ENCODE results near the gene RHOT1. TPM values are rescaled to one million over a fixed set of nuclear protein-coding genes. Genes with fewer than 3 reads are reported as not detected.
"Not testable (repeated sequence)": the region's sequence is repeated elsewhere in the genome, so short reads cannot be mapped to it uniquely, and the experiment has no call there.

The RHOT1 gene
- 26.6 and 27.1 TPM in 2 replicates for total RNA-seq

DNA sequence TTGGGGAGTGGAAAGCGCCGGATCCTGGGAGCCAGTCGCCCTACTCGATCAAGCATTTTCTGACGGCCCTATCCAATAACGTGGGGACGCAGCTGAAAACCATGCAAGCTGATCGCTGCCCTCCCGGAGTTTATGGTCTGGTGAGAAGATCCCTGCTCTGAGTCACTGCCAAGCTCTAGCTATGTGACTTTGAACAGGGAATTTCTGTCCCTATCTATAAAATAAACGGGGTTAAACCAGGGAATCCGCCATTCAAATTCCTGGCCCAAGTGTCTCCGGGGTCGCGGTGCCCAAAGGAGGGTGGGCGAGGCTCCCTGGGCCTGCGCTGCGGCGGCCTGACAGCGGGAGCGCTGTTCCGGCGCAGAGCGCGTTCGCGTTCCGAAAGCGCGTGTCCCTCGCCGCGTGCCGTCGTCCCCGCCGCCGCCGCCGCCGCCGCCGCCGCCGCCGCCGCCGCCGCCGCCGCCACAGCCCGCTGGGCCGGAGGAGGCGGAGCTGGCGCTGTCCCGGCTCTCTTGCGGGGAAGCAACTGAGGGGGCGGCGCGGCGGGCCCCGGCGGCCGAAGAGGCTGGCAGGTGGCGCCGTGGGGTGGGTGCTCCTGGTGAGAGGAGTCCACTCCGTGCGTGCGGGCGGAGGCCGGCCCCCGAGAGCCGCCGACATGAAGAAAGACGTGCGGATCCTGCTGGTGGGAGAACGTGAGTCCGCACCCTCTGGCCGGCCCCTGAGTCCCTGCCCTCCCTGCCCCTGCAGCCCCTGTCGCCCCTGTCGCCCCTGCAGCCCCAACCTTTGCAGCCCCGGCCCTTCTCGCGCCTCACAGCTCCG lies at the start of gene RHOT1:
Gene RHOT1, plus strand, starts transcription at position 465 of the 819 bp plus-strand sequence. Its CDS starts 191 bp downstream, at position 656.
- DNase-seq (ENCODE audit: low read depth in 2 of 2), result peak; percentile 48 to 87

DNA sequence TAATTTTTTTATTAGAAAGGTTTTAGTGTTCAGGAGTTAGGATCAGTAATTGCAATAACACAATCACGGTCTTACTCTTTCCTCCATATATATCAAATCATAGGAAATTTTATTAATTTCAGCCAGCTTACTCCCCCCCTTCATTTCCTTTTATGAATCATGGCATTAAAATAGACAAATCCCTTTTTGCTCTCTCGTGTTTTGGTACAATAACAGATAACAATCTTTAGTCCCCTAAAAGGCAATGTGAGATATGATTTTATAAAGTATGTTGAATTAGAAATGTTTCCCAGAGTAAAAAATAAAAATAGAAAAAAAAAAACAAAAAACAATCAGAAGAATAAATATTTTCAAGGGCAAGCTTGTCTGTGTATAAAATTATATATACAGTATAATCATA lies 42.6 kb upstream of the RHOT1 start:
- peak in 1 of 2 donors; percentile 41 for DNase-seq (ENCODE audit: low read depth in 2 of 2)

DNA sequence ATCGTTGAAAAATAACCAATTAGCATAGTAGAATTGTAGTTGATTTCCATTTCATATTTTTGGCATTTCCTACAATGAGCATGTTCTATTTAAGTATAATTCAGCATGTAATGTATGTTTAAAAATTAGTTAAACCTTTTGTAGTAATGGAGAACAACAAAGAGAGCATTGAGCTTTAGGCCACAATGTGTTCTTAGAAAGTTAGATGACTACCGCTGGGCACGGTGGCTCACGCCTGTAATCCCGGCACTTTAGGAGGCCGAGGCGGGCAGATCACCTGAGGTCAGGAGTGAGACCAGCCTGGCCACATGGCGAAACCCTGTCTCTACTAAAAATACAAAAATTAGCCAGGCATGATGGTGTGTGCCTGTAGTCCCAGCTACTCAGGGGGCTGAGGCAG lies 42.0 kb upstream of the RHOT1 start:
- DNase-seq (ENCODE audit: low read depth in 2 of 2), result not testable (repeated sequence)

DNA sequence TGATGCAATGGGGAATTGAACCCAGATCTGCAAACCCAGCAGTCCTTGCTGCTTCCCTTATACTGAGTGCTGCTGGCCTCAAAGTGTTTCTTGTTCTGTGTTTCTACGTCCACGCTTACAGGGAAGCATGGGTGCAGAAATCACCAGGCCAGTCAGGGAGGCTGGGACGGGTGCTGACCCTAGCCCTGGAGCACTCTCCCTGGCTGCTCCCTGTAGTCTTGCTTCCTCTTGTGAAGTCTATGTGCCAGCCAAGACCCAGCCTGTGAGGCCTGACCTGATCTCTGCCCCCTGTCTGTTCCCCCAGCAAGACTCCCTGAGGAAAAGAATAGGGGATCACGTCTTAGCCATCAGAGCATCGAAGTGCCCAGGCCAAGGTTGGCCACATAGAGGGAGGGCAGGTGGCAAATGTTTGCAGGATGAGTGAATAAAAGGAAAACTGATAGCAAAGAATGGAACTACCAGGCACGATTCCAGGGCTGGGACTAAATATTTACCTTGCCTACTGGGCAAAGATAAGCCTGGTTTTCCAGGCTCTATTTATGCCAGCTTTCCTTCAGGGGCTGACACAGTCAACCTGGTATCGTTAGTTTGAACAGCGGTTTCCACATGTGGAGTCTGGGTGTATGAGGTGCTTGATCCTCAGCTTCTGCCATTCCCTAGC lies 41.2 kb upstream of the RHOT1 start:
- DNase-seq (ENCODE audit: low read depth in 2 of 2), result no peak

DNA sequence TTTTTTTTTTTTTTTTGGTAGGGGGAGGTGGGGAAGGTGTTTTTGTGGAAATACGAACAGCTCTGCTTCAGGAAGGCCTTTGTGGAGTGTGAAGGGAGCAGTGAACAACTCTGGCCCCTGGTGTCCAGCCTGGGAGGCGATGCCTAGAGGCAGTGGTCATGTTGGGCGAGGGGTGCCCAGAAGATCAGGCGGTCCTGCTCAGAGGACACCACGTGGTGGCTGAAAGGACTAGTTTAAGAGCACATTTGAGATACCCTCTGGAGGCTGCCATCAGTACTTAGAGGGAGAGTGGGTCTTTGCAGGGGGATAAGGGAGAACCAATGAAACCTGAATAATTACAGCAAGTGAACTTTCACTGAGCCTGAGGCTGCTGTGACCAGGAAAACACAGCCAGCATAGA lies 40.1 kb upstream of the RHOT1 start:
- DNase-seq (ENCODE audit: low read depth in 2 of 2), result no peak

DNA sequence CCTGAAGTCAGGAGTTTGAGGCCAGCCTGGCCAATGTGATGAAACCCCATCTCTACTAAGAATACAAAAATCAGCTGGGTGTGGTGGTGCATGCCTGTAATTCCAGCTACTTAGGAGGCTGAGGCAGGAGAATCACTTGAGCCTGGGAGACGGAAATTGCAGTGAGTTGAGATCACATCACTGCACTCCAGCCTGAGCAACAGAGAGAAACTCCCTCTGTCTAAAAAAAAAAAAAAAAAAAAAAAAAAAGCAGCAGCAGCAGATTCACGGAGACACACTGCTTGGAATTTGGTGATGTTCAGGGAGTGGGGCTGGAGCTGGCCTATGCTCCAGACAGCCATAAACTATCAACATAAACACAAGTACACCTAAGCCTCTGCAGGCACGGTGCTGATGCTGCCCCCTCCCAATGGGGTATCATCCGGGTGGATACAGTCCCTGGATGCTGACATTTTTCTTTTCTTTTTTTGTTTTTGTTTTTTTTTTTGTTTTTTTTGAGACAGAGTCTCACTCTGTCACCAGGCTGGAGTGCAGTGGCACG lies 39.6 kb upstream of the RHOT1 start:
- DNase-seq (ENCODE audit: low read depth in 2 of 2), result no peak

DNA sequence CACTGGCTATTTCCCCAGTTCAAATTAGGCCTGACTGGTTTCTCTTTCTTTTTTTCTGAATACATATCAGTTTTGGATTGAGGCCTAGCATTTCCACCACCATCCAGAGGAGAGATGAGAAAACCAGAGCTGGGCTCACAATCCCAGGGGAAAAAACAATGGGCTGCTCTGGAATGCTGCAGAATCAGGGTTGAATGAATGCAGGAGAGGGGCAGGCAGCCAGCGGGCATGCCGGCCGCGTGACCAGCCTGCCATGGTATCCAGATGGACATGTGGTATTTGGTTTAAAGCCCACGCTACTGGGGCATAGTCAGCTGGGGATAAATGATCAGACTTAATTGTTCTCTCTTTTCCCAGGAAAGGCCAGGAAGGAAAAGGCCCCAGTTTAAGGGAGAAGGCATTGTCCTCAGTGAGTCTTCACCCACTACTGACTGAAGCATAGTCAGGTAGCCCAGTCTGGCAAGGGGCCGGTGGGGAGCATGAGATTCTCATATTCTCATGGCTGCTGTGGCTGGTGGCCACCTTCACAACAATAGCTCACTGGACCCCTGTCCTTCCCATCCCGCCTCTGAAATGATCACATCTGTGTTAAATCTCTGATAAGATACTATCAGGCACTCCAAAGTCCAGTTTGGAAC lies 38.7 kb upstream of the RHOT1 start:
- peak in 1 of 2 donors; percentile 55 for DNase-seq (ENCODE audit: low read depth in 2 of 2)

DNA sequence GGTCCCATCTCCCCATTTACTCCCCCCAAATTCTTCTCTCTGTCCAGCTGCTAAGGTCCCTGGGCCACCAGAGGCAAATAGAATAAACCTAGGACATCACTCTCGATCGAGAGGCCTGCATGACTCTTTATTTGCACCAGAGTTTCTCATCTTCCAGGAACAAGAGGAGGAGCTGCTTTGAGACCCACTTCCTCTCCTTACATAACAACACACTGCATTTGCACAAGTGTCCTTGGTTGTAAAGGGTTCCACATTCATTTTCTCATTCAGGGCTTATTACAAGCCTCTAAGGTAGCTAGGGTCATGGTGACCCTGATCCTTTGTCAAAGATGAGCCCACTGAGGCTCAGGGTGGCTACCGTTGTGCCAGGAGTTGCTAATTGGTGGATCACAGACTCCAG lies 38.1 kb upstream of the RHOT1 start:
- no peak for DNase-seq (ENCODE audit: low read depth in 2 of 2)

DNA sequence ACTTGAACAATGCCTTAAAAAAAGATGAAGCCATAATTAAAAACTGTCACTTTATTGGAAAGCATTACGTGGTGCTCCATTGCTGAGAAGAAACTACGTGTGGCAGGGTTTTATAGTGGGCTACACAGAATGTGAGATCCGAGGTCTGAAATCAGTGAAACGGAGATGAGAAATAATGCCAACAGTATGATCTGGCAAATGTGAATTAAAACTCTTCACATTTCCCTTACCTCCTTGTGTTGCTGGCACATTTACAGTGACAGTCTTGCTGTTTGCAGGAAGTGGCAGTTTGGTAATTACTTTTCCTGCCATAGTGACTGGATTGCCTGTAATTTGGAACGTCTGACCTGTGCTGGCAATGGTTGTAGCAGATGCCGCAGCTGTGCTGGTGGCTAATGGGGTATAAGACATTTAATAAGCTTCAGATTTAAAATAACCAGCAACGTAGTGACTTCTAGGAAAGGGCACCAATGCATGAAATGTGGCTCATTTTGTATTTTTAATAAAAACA lies 35.8 kb upstream of the RHOT1 start:
- DNase-seq (ENCODE audit: low read depth in 2 of 2), result not testable (repeated sequence)

DNA sequence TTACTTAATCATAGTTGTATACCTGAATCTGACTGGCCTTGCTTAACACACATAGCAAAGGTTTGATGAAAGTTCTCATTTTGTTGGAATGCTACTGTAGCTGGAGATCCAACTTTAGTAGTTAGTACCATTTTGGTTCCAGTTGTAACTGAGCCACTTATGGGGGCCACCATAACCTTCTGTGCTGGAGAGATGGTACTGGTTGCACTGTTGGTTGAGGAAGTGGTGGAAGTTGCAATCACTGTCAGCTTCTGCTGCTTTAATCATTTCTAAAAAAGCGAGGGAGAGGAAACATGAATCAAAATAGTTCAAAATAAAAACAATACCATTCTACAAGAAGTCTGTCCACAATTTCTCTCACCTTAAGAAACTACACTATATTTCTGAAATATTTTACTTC lies 35.1 kb upstream of the RHOT1 start:
- not testable (repeated sequence) for DNase-seq (ENCODE audit: low read depth in 2 of 2)

DNA sequence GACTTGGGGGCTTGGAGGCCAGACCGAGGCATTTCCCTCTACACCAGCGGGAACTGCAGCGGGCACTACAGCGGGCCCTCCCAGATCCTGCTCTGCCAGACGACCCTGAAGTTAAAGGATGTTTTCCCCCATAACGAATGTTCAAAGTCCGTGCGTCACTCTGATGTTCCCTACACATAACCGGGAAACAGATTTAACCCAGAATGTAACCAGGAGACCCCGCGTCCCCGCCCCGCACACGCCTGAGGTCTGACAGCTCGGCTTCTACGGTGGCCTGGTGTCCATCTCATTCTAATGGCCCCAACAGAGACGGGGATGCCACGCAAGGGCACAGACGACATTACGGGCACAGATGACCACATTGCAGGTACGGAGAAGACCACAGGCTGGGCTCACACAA lies 31.7 kb upstream of the RHOT1 start:
- no peak for DNase-seq (ENCODE audit: low read depth in 2 of 2)

DNA sequence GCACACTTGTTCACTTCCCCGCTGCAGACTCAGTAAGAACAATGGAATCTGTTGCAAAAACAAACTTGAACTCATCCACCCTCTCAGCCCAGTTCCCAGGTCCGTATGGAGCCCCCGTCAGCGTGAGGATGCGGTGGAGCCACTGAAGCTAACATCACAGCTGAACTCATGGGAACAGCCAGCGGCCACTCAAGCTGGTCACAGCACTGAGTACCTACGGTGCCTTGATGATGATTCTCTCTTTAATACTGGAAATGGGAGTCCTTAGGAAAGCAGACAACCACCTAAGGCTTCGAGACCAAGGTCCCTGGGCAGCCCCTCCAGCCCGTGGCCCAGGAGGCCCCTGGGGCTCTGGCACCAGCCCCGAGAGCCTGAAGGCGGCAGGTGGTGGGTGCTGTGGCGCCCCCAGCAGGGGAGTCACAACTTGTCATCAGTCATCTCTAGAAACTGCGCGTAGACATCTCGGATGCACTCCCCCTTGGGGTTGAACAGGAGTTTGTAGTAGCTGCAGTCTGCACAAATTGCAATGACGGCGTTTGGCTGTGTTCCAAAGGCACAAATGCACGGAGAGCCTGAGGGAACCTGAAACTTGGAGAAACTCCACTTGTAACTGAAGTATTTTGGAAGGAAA lies 31.0 kb upstream of the RHOT1 start:
- peak in 1 of 2 donors; percentile 71 for DNase-seq (ENCODE audit: low read depth in 2 of 2)

DNA sequence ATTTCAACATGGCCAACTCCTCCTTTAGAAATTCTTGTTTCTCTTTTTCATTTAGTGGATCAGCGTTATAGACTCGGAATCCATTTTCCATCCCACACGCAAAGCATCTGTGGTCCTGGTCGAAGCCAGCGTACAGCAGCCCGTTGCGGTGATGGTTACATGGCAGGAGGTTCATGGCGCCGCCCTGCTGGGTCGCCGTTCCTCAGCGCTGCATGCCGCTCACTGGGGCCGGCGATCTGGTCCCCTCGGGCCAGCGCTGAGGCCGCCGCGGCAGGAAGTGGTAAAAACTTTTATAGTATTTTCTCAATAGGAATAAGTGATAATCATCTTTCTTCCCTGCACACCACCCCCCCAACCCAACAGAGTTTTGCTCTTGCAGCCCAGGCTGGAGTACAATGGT lies 29.9 kb upstream of the RHOT1 start:
- no peak for DNase-seq (ENCODE audit: low read depth in 2 of 2)

DNA sequence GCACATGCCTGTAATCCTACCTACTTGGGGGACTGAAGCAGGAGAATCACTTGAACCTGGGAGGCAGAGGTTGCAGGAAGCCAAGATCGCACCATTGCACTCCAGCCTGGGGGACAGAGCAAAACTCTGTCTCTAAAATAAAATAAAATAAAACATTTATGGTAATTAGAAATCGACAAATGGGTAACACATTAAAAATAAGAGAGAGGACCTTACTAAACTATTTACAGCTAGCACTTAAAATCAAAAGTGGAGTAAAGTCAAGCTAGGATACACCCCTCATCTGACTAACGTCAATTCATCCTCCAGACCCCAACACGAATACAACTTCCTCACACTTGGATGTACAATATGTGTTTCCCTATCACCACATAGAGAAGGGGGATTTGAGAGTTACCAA lies 27.8 kb upstream of the RHOT1 start:
- no peak for DNase-seq (ENCODE audit: low read depth in 2 of 2)

DNA sequence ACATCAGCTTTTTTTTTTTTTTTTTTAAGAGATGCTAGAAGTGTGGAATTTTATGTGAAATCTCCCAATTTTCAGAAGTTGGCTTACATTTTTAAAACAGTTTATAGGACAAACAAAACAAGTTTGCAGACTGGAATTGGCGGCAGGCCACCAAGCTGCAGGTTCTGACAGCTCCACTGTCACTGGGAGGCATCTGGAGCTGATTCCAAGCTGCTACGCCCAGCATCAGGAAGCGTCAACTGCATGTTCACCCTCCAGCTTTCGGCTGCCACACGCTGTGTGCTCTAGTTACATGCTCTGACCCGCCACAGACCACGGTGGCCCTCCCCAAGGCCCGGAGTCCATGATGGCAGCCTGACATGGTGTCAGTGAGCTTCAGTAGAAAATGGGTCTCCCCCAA lies 26.8 kb upstream of the RHOT1 start:
- DNase-seq (ENCODE audit: low read depth in 2 of 2), result not testable (repeated sequence)

DNA sequence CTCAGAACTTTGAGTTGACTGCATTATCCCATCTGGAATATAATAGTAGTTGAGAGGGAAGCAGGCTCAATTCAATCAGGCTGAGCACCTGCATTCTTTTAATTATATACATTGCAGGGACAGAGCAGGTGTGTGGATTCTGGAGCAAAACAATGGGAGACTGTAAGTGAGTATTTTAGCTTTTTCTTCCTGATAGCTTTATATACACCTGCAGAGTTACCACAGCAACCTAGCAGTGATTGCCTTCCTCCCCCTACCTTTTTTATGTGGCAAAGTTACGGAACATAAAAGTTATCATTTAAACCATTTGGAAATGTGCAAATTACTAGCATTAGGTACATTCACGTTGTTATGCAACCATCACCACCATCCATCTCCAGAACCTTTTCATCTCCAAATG lies 25.4 kb upstream of the RHOT1 start:
- DNase-seq (ENCODE audit: low read depth in 2 of 2), result no peak

DNA sequence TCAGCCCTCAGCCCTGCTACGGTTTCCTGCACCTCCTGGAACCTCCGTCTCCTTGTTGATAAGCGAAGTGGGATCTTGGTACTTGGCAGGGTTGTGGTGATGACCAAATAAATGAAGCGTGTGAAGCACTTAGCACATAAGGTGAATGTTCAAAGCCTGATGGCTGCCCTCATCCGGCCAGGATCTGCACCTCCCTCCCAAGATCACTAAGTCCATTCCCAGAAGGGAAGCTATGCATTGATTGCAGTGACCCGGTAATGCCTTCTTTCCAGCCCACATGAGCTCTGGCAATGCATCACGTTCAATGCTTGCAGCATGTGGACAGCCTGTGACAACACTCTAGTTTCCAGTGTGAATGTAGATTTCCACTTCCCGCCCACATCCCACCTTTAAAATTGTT lies 24.9 kb upstream of the RHOT1 start:
- peak in 1 of 2 donors; percentile 59 for DNase-seq (ENCODE audit: low read depth in 2 of 2)

DNA sequence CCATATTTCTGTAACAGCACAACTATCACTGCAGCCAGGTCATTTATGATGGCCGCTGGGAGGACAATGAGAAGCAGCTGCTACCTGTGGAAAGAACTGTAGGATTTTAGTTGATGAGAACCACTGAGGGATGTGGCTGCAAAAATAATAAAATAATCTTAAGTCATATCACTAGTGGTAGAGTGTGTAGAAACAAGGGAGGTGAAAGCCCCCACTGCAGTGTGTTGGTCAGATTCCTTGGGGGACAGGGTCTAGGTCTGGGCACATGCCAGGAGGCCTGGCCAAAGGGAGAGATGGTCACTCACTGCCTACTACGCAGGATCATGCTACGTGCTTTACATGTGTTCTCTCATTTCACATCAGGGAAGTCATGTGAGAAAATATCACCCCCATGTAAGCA lies 24.2 kb upstream of the RHOT1 start:
- DNase-seq (ENCODE audit: low read depth in 2 of 2), result not testable (repeated sequence)

DNA sequence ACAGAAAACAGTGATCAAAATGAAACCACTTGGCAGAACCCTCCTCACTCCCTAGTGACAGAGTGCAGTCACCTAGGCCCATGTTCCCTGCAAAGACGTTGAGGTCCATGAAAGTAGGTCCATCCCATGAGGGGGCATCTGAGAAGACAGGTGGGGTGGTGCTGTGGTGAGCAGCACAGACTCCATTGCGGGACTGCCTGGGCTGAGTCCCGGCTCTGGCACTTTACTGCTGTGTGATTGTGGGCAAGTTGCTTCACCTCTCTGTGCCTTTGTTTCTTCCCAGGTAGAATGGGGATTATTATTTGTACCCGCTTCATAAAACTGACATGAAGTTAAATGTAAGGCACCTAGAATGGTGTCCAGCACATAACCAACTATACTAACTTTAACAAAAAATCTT lies 23.5 kb upstream of the RHOT1 start:
- no peak for DNase-seq (ENCODE audit: low read depth in 2 of 2)

DNA sequence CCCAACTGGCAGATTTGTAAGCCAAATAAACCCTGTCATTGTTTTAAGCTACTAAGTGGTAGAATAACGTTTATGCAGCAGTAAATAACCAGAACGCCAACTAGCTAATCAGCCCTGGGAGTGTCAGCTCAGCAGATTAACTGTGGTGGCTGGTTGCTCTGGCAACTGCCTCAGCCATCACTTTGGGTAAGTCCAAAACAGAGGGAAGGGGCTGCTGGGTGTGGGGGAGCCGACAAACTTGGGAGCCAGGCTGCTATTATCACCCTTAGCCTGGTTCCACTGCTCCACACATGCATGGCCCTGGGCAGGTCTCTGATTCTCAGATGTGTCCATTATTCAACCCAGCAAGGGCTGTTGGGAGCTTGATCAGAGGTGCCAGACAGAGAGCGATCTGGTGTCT lies 22.2 kb upstream of the RHOT1 start:
- no peak for DNase-seq (ENCODE audit: low read depth in 2 of 2)

DNA sequence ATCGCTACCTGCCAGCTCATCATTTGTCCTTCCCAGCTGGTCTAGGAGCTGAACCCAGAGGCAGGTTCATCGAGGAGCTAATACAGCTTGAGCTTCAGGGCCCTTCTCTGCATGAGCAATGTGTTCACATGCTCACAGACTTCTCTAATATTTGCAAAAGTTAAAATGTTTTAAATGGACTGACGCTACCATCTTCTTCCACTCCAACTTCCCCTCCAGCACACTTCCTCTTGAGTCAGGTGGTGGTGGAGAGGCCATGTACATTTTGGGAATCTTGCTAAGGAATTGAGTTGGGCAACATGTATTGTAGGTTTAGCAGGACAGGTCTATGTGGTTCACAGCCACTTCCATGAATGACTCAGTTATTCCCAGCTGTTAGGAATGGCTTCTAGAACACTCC lies 21.6 kb upstream of the RHOT1 start:
- DNase-seq (ENCODE audit: low read depth in 2 of 2), result no peak

DNA sequence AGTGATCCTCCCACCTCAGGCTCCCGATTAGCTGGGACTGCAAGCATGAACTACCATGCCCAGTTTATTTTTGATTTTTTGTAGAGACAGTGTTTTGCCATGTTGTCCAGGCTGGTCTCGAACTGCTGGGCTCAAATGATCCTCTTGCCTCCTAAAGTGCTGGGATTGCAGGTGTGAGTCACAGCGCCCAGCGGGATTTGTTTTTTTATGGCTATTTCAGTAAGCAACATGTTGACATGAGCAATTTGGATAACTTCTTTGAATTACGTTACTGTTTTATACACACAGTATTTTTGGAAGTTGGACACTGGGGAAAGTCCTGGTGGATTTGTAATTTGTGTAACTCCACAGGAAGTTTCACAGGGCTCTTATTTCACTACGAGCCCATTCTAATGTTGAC lies 18.5 kb upstream of the RHOT1 start:
- DNase-seq (ENCODE audit: low read depth in 2 of 2), result no peak

All from dermis microvascular lymphatic vessel endothelial cell (primary cell).